Astrocyte of the cerebellum (primary cell): ENCODE results near the gene KIF4A.
"Not testable (repeated sequence)": the region's sequence is repeated elsewhere in the genome, so short reads cannot be mapped to it uniquely, and the experiment has no call there.

Experiments used
- DNase-seq: peaks from one replicate; pipeline ENCODE4 v3.0.0-alpha.2; 2011; ENCODE audit warnings: low read depth
- H3K4me3 ChIP-seq: 2 replicates; pipeline ENCODE4 v1.5.1; 2011; ENCODE audit warnings: mild to moderate bottlenecking, low read depth, low read length, moderate library complexity
- in situ Hi-C: cut with HindIII; loops from 2 replicates; pipeline ENCODE4 v1.10.0; 2017; ENCODE audit warnings: low sequenced_read_pairs
- TF ChIP-seq, protein P1 (sequence below): IDR thresholded peaks from 2 replicates; pipeline ENCODE4 v1.5.1; 2012; ENCODE audit warnings: low read length, low read depth, moderate library complexity, mild to moderate bottlenecking; ENCODE audit errors: missing control alignments

The KIF4A gene

DNA sequence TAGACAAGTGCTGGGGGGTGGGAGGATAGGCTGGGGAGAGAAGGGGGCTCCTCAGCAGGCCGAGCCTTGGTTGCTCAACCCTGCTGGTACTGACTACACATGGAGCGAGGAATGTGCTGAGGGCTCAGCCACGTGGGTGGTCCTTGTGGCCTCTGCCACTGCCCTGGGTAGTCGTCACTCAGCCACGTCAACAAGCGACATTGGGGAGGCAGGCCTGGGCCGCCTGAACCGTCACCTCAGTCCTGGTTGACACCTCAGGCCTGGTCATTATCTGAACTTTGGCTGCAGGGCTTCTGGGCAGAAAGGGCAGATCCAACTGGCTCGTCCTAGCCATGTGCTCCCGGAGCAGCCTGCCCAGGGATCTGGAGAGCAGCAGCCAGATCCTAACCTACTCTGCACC lies 70.5 kb downstream of the KIF4A start:
- DNase-seq: no peak
- no peak overlapping the region for H3K4me3 ChIP-seq
- TF ChIP-seq, protein P1, sequence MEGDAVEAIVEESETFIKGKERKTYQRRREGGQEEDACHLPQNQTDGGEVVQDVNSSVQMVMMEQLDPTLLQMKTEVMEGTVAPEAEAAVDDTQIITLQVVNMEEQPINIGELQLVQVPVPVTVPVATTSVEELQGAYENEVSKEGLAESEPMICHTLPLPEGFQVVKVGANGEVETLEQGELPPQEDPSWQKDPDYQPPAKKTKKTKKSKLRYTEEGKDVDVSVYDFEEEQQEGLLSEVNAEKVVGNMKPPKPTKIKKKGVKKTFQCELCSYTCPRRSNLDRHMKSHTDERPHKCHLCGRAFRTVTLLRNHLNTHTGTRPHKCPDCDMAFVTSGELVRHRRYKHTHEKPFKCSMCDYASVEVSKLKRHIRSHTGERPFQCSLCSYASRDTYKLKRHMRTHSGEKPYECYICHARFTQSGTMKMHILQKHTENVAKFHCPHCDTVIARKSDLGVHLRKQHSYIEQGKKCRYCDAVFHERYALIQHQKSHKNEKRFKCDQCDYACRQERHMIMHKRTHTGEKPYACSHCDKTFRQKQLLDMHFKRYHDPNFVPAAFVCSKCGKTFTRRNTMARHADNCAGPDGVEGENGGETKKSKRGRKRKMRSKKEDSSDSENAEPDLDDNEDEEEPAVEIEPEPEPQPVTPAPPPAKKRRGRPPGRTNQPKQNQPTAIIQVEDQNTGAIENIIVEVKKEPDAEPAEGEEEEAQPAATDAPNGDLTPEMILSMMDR: no peak
- in situ Hi-C loops: no loop called here

DNA sequence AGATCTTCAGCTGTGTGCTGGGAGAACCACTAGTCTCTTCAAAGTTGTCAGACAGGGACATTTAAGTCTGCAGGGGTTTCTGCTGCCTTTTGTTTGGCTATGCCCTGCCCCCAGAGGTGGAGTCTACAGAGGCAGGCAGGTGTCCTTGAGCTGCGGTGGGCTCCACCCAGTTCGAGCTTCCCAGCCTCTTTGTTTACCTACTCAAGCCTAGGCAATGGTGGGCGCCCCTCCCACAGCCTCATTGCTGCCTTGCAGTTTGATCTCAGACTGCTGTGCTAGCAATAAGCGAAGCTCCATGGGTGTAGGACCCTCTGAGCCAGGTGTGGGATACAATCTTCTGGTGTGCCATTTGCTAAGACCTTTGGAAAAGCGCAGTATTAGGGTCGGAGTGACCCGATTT lies 78.8 kb downstream of the KIF4A start:
- DNase-seq, in situ Hi-C loops, H3K4me3 ChIP-seq: not testable (repeated sequence)

DNA sequence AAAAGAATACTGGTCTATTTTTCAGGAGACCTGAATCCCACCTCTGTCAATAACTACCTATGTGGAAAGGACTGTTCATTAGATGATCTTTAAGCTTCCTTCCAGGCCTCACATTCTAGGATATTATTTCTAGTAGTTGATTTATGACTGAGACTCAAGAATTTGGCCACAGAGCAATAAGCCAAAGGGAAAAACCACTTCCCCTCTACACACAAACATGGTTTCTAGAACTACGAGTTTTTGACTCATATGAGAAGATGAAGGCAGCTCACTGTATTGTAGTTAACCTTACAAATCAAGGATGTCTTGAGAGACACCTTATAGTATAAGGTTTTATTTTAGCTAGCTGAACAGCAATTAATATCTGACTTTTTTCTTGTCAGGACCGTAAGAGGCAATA lies 96.3 kb downstream of the KIF4A start:
- H3K4me3 ChIP-seq: no peak overlapping the region
- TF ChIP-seq, protein P1: no peak
- in situ Hi-C loops: no loop called here
- peak; percentile 0 for DNase-seq

GRCh38 chrX:70398899-70399298 lies 109.0 kb downstream of the KIF4A start:
- H3K4me3 ChIP-seq: no peak overlapping the region
- no peak for DNase-seq
- in situ Hi-C loops: no loop called here

DNA sequence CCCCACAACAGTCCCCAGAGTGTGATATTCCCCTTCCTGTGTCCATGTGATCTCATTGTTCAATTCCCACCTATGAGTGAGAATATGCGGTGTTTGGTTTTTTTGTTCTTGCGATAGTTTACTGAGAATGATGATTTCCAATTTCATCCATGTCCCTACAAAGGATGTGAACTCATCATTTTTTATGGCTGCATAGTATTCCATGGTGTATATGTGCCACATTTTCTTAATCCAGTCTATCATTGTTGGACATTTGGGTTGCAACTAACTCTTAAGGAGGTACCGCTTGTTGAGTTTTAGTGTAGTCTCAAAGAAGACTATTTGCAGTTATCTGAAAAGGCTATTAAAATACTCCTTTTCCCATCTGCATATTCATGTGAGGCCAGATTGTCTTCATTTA lies 110.3 kb downstream of the KIF4A start:
- DNase-seq, in situ Hi-C loops, H3K4me3 ChIP-seq: not testable (repeated sequence)

More at GRCh38 chrX:70398899-70399298, 109.0 kb downstream of the KIF4A start:
- TF ChIP-seq, protein P1: no peak

DNA sequence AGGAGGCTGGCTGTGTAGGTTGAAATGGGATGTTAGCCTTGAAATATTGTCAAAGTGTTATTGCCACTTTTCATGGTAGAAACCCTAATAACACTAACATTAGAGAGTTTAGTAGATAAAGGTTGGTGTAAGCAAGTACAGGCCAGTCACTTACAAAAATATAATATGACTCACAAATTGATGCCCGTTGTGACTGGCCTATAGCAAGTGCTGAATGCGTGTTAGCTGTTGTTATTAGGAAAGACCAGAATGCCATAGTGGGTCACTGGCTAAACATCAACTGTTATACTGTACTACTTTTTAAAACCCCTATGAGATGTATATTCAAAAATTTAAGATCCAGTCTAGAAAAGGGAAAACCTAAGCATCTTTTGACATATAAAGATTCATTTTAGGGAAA lies 112.8 kb downstream of the KIF4A start:
- TF ChIP-seq, protein P1: no peak

DNA sequence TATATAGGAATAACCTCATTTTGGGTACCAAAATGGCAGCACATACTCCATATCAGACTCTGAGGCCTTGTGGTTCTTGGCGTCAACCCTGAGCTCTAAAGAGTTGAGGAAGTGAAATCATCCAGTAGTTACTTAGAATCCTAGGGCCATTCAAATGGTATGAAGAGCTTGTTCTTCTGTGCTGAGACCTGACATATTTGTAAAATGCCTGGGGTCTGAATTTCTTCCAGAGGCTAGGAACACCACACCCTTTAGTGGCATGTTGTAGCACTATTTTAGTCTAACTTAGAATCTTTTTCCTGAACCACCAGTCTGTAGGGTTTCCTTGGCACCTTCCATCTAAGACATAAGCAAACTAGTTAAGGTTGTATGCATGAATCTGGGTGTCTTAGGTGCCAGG lies 115.1 kb downstream of the KIF4A start:
- DNase-seq: no peak
- H3K4me3 ChIP-seq: no peak overlapping the region
- in situ Hi-C loops: no loop called here
- TF ChIP-seq, protein P1: no peak

More for the DNA sequence above, 112.8 kb downstream of the KIF4A start:
- in situ Hi-C loops: no loop called here
- no peak for DNase-seq
- H3K4me3 ChIP-seq: no peak overlapping the region

DNA sequence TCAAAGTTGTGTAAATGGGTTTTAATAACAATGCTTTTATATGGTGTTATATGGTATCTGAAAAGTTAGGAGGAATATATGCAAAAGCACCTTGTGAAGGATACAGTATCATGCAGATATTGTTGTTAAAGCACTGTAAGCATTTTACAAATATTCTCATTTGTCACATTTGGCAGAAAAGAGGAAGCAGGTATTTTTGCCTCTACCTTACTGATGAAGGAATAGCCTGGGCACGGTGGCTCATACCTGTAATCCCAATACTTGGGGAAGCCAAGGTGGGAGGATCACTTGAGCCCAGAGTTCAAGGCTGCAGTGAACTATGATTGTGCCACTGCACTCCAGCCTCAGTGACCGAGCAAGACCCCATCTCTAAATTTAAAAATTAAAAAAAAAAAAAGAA lies 121.0 kb downstream of the KIF4A start:
- TF ChIP-seq, protein P1: no peak
- no peak overlapping the region for H3K4me3 ChIP-seq
- in situ Hi-C loops: no loop called here

More for the DNA sequence above, 121.0 kb downstream of the KIF4A start:
- DNase-seq: no peak
